HUES48 (cell line): ENCODE measurements around the gene ADAMTS14.
"Not testable (repeated sequence)": the region's sequence is repeated elsewhere in the genome, so short reads cannot be mapped to it uniquely, and the experiment has no call there.

Experiments
- H3K27ac ChIP-seq: one replicate; pipeline ENCODE4 v1.7.0; 2013; ENCODE audit warnings: low read depth, low read length, inconsistent platforms
- H3K27me3 ChIP-seq: 2 replicates; pipeline ENCODE4 v1.6.1; 2013; ENCODE audit warnings: mild to moderate bottlenecking, low read length; ENCODE audit not compliant: control insufficient read depth, insufficient read depth
- H3K36me3 ChIP-seq: 2 replicates; pipeline ENCODE4 v1.6.1; 2013; ENCODE audit warnings: low read length; ENCODE audit not compliant: control insufficient read depth, insufficient read depth
- H3K4me1 ChIP-seq: 2 replicates; pipeline ENCODE4 v1.6.1; 2013; ENCODE audit warnings: mild to moderate bottlenecking, low read length; ENCODE audit not compliant: control insufficient read depth, insufficient read depth
- H3K4me3 ChIP-seq: 2 replicates; pipeline ENCODE4 v1.5.1; 2013; ENCODE audit warnings: mild to moderate bottlenecking, low read depth, low read length
- H3K9ac ChIP-seq: 2 replicates; pipeline ENCODE4 v1.6.1; 2013; ENCODE audit warnings: mild to moderate bottlenecking, low read depth, low read length, moderate library complexity
- H3K9me3 ChIP-seq: 2 replicates; pipeline ENCODE4 v1.6.1; 2013; ENCODE audit warnings: low read length; ENCODE audit not compliant: control insufficient read depth, insufficient read depth

Gene ADAMTS14

DNA sequence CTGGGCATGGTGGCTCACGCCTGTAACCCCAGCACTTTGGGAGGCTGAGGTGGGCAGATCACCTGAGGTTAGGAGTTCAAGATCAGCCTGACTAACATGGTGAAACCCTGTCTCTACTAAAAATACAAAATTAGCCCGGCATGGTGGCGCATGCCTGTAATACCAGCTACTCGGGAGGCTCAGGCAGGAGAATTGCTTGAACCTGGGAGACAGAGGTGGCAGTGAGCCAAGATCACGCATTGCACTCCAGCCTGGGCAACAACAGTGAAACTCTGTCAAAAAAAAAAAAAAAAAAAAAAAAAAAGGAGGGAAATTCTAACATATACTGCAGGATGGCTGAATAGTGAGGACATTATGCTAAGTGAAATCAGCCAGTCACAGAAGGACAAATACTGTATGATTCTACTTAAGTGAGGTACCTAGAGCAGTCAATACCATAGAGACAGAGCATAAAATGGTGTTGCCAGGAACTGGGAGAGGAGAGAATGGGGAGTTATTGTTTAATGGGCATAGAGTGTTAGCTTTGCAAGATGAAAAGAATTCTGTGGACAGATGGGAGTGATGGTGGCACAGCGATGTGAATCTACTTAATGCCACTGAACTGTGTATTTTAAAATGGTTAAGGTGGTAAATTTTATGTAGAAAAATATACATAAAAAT is 95.8 kb downstream of the ADAMTS14 start:
- not testable (repeated sequence) for H3K9me3 ChIP-seq, H3K4me3 ChIP-seq, H3K4me1 ChIP-seq, H3K9ac ChIP-seq, H3K27me3 ChIP-seq, H3K27ac ChIP-seq, H3K36me3 ChIP-seq

DNA sequence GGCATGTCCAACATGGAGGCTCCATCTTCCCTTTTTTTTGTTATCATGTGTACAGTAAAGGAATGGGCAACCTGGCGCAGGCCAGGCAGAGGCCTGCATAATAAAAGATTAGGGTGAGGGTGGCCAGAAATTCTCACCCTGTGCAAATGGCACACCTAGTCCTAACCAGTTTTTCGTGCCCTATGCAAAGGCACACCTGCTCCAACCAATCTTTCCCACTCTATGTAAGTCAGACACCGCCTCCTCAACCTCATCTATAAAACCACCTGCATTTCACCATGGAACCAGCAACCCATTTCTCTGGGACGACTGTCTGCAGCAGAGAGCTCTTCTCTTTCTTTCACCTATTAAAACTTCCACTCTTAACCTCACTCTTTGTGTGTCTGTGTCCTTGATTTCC is 96.8 kb downstream of the ADAMTS14 start:
- H3K27me3 ChIP-seq = no peaks in the 10 kb centered on the region
- H3K9ac ChIP-seq = no peak overlapping the region
- no peaks in the 10 kb centered on the region for H3K36me3 ChIP-seq
- no peak overlapping the region for H3K4me3 ChIP-seq
- H3K4me1 ChIP-seq = no peaks in the 10 kb centered on the region
- peaks cover 10% of the 10 kb centered on the region for H3K9me3 ChIP-seq
- H3K27ac ChIP-seq = no peak overlapping the region

DNA sequence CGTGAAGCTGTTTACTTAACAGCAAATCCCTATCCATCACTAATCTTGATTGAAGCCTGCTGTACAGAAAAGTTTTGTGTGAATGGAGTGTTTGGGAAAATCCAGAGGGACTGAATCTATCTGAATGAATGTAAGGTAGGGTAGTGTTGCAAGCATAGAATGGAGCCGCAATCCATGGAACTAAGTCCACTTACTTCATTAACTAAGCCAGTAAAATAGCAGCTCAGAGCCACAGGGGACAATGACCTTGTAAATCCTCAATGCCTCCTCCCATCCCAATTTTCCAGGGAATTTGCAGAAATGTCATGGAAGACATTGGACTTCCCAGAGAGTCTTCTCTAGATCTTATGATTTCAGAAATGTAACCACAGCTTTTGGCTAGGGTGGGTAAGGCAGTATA is 97.7 kb downstream of the ADAMTS14 start:
- Histone ChIP-seq H3K36me3 (no peaks in the 10 kb centered on the region), H3K4me1 (no peaks in the 10 kb centered on the region), H3K27me3 (no peaks in the 10 kb centered on the region), H3K27ac (no peak overlapping the region), H3K4me3 (no peak overlapping the region), H3K9ac (no peak overlapping the region), H3K9me3 (peaks cover 10% of the 10 kb centered on the region)

DNA sequence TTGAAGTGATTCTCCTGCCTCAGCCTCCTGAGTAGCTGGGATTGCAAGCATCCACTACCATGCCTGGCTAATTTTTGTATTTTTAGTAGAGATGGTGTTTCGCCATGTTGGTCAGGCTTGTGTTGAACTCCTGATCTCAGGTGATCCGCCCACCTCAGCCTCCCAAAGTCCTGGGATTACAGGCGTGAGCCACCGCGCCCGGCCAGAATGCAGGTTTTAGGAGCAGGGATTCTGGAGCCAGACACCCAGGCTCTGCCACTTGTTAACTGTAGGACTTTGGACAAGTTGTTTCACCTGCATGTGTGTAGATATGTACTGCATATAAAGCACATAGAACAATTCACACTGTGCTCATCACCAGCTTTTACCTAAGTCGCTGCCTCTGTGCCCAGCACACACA is 98.2 kb downstream of the ADAMTS14 start:
- not testable (repeated sequence) for H3K27me3 ChIP-seq, H3K9me3 ChIP-seq, H3K9ac ChIP-seq, H3K36me3 ChIP-seq, H3K4me1 ChIP-seq, H3K4me3 ChIP-seq, H3K27ac ChIP-seq

DNA sequence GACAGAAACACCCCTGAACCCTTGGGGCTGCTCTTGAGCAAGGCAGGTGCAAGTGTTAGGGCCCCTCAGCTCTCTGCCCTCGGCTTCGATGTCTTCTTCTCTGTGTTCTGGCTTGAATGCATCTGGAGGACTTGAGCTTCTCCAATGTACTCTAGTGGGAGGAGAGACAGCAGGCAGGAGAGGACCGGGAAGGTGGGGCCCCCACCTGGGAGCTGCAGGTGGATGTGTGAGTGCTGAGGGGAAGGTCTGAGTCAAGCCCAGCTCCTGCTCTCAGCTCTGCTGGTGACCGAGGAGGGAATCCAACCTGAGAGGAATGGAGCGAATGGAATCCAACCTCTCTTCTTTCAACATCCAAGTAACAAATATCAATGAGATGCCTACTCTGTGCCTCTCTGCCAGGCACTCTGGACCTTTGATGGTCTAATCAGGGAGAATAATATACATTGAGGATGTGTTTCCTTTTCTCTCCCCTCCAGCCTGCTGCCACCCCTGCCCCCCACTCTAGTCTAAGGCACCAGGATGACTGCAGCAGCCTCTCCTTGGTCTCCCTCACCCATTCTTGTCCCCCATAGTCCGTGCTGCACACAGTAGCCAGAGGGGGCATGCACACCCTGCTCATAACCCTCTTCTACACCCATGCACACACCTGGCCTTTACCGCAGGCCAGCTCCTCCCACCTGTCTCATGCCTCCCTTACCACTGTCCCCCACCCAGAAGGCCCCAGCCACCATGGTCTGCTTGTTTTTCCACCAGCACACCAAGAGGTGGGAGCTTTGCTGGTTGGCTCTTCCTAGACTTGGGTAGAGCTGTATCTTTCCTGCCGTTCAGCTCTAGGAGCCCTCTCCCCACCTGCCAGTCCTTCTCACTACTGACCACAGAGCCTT is 99.2 kb downstream of the ADAMTS14 start:
- Histone ChIP-seq H3K27ac (no peak overlapping the region), H3K27me3 (no peaks in the 10 kb centered on the region), H3K9ac (no peak overlapping the region), H3K9me3 (no peaks in the 10 kb centered on the region), H3K36me3 (no peaks in the 10 kb centered on the region), H3K4me1 (no peaks in the 10 kb centered on the region), H3K4me3 (no peak overlapping the region)

DNA sequence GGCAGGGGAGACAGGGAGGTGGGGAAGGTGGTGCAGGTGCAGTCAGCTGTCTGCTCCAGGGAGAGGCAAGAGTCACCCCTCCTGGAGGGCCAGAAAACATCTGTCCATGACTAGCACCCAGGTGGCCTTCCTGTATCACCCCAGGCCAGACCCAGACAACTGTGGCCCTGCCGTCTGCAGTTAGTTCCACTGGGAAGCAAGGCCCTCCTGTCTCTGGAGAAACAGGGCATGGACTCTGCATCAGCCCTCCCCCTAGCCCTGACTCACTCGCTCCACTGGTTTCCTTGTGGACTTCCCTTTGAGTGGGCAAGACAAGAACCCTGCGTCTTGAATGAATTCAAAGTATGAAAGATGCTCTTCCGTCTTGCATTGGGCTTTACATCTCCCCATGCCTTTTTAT is 100.3 kb downstream of the ADAMTS14 start:
- Histone ChIP-seq H3K4me1 (no peaks in the 10 kb centered on the region), H3K27ac (no peak overlapping the region), H3K9ac (no peak overlapping the region), H3K27me3 (no peaks in the 10 kb centered on the region), H3K4me3 (no peak overlapping the region), H3K36me3 (no peaks in the 10 kb centered on the region), H3K9me3 (no peaks in the 10 kb centered on the region)

DNA sequence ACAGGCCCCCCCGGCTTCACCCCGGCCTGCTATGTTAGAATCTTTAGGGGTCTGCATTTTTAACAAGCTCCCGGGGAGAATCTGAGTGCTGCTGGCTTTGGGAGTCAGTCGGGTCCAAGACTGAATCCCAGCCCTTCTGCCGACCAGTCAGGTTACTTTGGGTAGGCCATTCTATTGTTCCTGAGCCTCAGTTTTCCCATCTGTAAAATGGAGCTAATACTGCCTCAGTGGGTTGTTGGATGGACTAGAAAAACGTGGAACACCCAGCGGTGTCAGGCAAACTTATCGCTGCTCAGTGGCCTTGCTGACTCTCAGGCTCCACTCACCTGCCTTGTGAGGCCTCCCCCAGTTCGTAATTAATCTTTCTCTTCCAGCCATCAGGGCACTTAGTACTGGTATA is 101.2 kb downstream of the ADAMTS14 start:
- H3K4me3 ChIP-seq = no peak overlapping the region
- H3K36me3 ChIP-seq = no peaks in the 10 kb centered on the region
- H3K27ac ChIP-seq = no peak overlapping the region
- no peak overlapping the region for H3K9ac ChIP-seq
- H3K4me1 ChIP-seq = no peaks in the 10 kb centered on the region
- no peaks in the 10 kb centered on the region for H3K27me3 ChIP-seq
- no peaks in the 10 kb centered on the region for H3K9me3 ChIP-seq

DNA sequence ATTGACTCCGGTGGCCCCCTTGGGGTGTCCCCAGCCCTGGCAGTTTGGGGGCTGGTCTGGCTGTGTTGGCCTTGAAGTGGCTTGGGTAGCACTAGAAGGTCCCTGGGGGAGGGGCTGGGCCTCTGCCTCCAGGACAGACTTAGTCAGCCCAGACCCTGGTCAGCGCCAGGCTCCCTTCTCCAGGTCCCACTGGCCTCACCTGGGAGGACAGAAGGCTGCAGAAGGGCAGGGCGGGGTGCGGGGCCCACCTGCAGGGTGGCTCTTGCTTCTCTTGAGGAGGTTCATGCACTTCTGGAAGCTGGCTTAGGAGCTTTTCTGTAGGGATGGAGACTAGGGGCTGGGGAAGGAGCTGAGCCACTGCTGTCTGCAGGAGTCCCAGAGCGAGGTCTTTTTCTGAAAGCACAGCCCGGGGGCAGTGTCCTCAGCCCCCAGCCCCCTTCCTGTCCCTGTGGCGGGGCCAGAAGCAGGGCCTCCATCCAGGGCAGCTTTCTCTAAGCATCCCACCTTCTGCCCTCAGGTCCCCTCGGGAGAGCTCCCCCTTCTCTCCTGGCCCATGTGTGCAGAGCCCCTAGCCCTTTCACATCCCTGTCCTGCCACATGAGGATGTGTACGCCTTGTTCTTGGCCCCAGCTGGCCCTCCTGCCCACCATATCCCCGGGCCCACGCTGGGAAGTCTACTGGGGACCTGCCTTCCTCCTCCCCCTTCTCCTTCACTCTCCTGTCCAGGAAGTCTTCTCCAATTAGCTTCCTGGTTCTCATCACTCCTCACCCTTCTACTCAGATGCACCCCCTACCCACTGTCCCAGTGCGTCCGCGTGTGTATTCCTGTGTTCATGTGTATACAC is 101.9 kb downstream of the ADAMTS14 start:
- Histone ChIP-seq H3K27me3 (no peaks in the 10 kb centered on the region), H3K27ac (no peak overlapping the region), H3K4me1 (no peaks in the 10 kb centered on the region), H3K9ac (no peak overlapping the region), H3K4me3 (no peak overlapping the region), H3K9me3 (no peaks in the 10 kb centered on the region), H3K36me3 (no peaks in the 10 kb centered on the region)

DNA sequence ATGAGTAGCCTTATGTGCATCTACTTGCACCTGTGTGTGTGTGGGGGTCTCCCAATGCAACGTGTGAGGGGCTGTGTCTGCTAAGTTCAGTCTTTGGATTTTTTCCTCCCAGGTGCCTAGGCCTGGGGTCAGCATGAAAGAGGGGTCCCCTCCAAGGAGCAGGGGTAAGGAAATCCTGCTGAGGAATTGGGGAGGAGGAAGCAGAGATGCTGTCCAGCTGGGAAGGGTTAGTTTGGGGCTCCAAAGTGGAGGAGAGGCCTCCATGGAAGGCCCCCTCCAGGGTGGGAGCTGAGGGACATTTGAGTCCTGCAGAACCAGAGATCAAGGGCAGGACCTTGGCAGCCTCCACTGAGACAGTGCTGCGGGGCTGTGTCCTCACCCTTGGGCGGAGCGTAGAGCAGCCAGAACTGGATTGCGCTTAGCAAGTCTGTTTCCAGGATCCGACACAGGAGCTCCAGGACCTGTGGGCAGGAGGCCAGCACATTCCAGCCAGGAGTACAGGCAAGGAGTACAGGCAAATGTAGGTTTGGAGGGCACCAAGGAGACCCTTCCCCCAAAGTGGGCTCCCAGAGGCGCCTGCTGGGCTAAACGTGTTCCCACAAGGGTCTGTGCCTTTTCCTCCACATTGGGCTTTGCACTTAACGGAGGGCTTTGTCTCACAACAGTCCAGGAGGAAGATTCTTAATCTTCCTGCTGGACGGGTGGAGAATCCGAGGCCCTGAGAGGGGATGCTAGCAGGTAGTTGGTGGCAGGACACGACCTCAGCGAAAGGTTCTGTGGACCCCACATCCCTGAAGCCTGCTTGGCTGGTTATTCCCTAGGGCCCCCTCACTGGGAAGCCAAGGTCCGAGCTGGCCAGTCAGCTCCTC is 102.7 kb downstream of the ADAMTS14 start:
- H3K4me1 ChIP-seq = no peaks in the 10 kb centered on the region
- no peak overlapping the region for H3K9ac ChIP-seq
- no peaks in the 10 kb centered on the region for H3K9me3 ChIP-seq
- no peak overlapping the region for H3K27ac ChIP-seq
- H3K36me3 ChIP-seq = no peaks in the 10 kb centered on the region
- H3K4me3 ChIP-seq = no peak overlapping the region
- H3K27me3 ChIP-seq = no peaks in the 10 kb centered on the region

DNA sequence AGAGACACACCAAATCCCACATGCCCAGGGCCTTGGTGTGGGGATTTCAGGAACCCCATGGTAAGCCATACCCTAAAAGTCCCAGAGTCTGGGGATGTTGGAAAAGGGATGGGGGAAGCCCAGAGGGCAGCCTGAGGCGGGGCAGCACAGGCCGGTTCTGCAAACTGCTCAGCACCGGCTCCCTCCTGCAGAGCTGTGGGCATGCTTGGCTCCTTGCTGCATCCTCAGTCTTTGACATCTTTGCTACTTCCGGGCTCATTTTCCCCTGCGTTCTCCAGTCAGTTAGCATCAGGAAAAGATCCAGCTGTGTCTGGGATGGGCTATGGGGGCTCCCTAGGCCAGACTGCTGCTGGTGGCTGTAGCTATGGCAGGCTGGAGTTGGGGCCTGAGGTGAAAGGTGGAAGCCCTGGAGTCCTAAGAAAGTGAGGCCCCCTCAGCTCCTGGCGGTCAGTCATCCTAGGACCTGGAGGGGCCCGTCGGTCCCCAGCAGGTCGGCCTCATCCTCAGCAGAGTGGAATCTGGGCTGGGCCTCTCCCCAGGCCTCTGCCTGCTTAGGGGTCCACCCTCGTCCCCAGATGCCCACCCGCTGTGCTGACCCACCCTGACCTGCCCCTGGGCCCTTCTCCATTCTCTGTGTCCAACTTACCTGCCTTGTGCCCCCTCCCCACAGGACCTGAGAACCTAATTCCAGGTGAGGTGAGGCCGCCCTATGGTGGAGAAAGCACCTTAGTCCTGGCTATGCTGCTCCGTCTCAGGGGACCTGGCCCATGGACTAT is 103.6 kb downstream of the ADAMTS14 start:
- Histone ChIP-seq H3K27ac (no peak overlapping the region), H3K4me3 (no peak overlapping the region), H3K4me1 (no peaks in the 10 kb centered on the region), H3K36me3 (no peaks in the 10 kb centered on the region), H3K27me3 (no peaks in the 10 kb centered on the region), H3K9ac (no peak overlapping the region), H3K9me3 (no peaks in the 10 kb centered on the region)
